GM12878 (cell line): ENCODE measurements around the gene FAM221A. TPM values are rescaled to one million over a fixed set of nuclear protein-coding genes. Genes with fewer than 3 reads are reported as not detected.

Source experiments
- ATF7 ChIP-seq: fragments of 450-650 bp; IDR thresholded peaks from 2 replicates; pipeline ENCODE4 v1.6.1; 2016; ENCODE audit warnings: low read depth, mild to moderate bottlenecking
- BHLHE40 ChIP-seq, 2 experiments: fragments of 450-650 bp in 1 of 2; IDR thresholded peaks; 2 replicates each; pipeline ENCODE4 v1.6.1; 2011 to 2017; ENCODE audit warnings: low read depth in 2 of 2, borderline replicate concordance in 1 of 2, improper control_type of control experiment in 1 of 2, low read length in 1 of 2, mild to moderate bottlenecking in 1 of 2
- CTCF ChIP-seq, 3 experiments: IDR thresholded peaks in 2 of 3; conservative IDR thresholded peaks in 1 of 3; 2 replicates each; pipeline ENCODE4 v1.5.1; 2011; ENCODE audit warnings: low read depth in 3 of 3, low read length in 3 of 3, mild to moderate bottlenecking in 3 of 3, control low read depth in 2 of 3, moderate library complexity in 2 of 3, inconsistent platforms in 1 of 3, mixed read lengths in 1 of 3; ENCODE audit not compliant: control insufficient read depth in 2 of 3, insufficient read depth in 1 of 3; ENCODE audit errors: extremely low read depth in 1 of 3
- DPF2 ChIP-seq: fragments of 450-650 bp; IDR thresholded peaks from 2 replicates; pipeline ENCODE4 v1.6.1; 2017; ENCODE audit warnings: mild to moderate bottlenecking
- ELK1 ChIP-seq: IDR thresholded peaks from 2 replicates; pipeline ENCODE4 v1.6.1; 2012; ENCODE audit warnings: low read depth, low read length, improper control_type of control experiment
- HCFC1 ChIP-seq: fragments of 150-350 bp; IDR thresholded peaks from 2 replicates; pipeline ENCODE4 v1.6.1; 2014; ENCODE audit warnings: low read length
- HDGF ChIP-seq: fragments of 450-650 bp; IDR thresholded peaks from 2 replicates; pipeline ENCODE4 v1.6.1; 2016; ENCODE audit warnings: antibody characterized with exemption
- MTA3 ChIP-seq: IDR thresholded peaks from 2 replicates; pipeline ENCODE4 v1.6.1; 2012; ENCODE audit warnings: low read length, inconsistent platforms, borderline replicate concordance
- MXI1 ChIP-seq: fragments of 150-350 bp; IDR thresholded peaks from 2 replicates; pipeline ENCODE4 v1.6.1; 2011; ENCODE audit warnings: low read depth, mild to moderate bottlenecking, inconsistent platforms, low read length, improper control_type of control experiment
- MYC ChIP-seq: IDR thresholded peaks from 2 replicates; pipeline ENCODE4 v1.6.1; 2011; ENCODE audit warnings: mild to moderate bottlenecking, low read length, moderate library complexity, inconsistent platforms; ENCODE audit not compliant: insufficient read depth, insufficient replicate concordance, insufficient read length, severe bottlenecking
- NFYB ChIP-seq: IDR thresholded peaks from 2 replicates; pipeline ENCODE4 v1.6.1; 2011; ENCODE audit warnings: low read depth, mild to moderate bottlenecking, low read length, improper control_type of control experiment, moderate library complexity; ENCODE audit not compliant: insufficient read depth
- NR2F1 ChIP-seq: fragments of 450-650 bp; conservative IDR thresholded peaks from 2 replicates; pipeline ENCODE4 v1.6.1; 2017; ENCODE audit warnings: mild to moderate bottlenecking
- NRF1 ChIP-seq: conservative IDR thresholded peaks from 2 replicates; pipeline ENCODE4 v1.6.1; 2011; ENCODE audit warnings: mild to moderate bottlenecking, low read depth, low read length, improper control_type of control experiment
- PAX5 ChIP-seq: IDR thresholded peaks from 2 replicates; pipeline ENCODE4 v1.6.1; 2011; ENCODE audit warnings: low read depth, low read length, borderline replicate concordance
- PBX3 ChIP-seq: IDR thresholded peaks from 2 replicates; pipeline ENCODE4 v1.6.1; 2011; ENCODE audit warnings: mild to moderate bottlenecking, low read depth, low read length, moderate library complexity; ENCODE audit not compliant: insufficient replicate concordance
- POU2F2 ChIP-seq: IDR thresholded peaks from 3 replicates; pipeline ENCODE4 v1.6.1; 2011; ENCODE audit warnings: low read depth, mild to moderate bottlenecking, low read length, borderline replicate concordance
- RELA ChIP-seq: fragments of 450-650 bp; IDR thresholded peaks from 2 replicates; pipeline ENCODE4 v1.8.0; 2014; ENCODE audit warnings: borderline replicate concordance; ENCODE audit not compliant: partially characterized antibody
- SKIL ChIP-seq: fragments of 450-650 bp; IDR thresholded peaks from 2 replicates; pipeline ENCODE4 v1.6.1; 2017; ENCODE audit warnings: mild to moderate bottlenecking, low read depth, inconsistent platforms; ENCODE audit not compliant: poor library complexity, severe bottlenecking
- SP1 ChIP-seq: IDR thresholded peaks from one replicate; pipeline ENCODE4 v1.6.1; 2011; ENCODE audit warnings: low read depth, low read length
- SRF ChIP-seq, 2 experiments: IDR thresholded peaks; 2 replicates each; pipeline ENCODE4 v1.6.1; 2011; ENCODE audit warnings: low read depth in 2 of 2, low read length in 2 of 2, mild to moderate bottlenecking in 1 of 2, moderate library complexity in 1 of 2
- USF1 ChIP-seq: IDR thresholded peaks from 2 replicates; pipeline ENCODE4 v1.6.1; 2011; ENCODE audit warnings: borderline replicate concordance, low read depth, mild to moderate bottlenecking, moderate library complexity, mixed read lengths, low read length; ENCODE audit not compliant: insufficient read depth; ENCODE audit errors: extremely low read length
- ZZZ3 ChIP-seq: IDR thresholded peaks from 2 replicates; pipeline ENCODE4 v1.6.1; 2011; ENCODE audit warnings: low read depth; ENCODE audit not compliant: control insufficient read depth, insufficient read length
- polyA plus RNA-seq, 11 experiments: library from polyadenylated mRNA; depleted of rRNA in 4 of 11; unstranded in 6 of 11; stranded (reverse) in 5 of 11; fragments of >200 nt; fragmentation: Nextera tagmentation in 4 of 11; fragmentation: Illumina TruSeq in 1 of 11; extraction: Ambion mirVana in 4 of 11; extraction: Trizol in 1 of 11; gene quantifications; 1 replicate in 1 of 11; 2 replicates in 10 of 11; pipeline versions ENCODE4 v1.2.1 to v1.2.3, GENCODE V29; 2011 to 2016; ENCODE audit warnings: inconsistent platforms in 2 of 11, missing spikeins in 2 of 11, low read depth in 1 of 11
- total RNA-seq, 4 experiments: library from RNA; depleted of rRNA in 3 of 4; stranded (reverse); fragments of >200 nt in 3 of 4; fragmentation: Illumina TruSeq in 1 of 4; extraction: Trizol in 1 of 4; gene quantifications; 2 replicates each; pipeline versions ENCODE4 v1.2.1 to v1.2.3, GENCODE V29; 2013 to 2021

Gene FAM221A
- total and polyA plus RNA-seq, 10 of the 15 experiments (the other 5 are each of a cell fraction or from before 2014, with no cell fraction given) = 6.3 to 16.7 (median 9.7) TPM

GRCh38 chr7:23679898-23680413 is at the start of gene FAM221A (continued):
- TF ChIP-seq USF1 (peak; percentile 44), SKIL (no peak), MTA3 (no peak), HCFC1 (0 out of 2 replicates have a peak, but pooled peaks have one; percentile 13), PBX3 (no peak), NR2F1 (peak; percentile 57; the same call in 1 of the 2 replicates), CTCF (IDR thresholded peaks at IDR 0.05 in 2 of 3, conservative IDR thresholded peaks at IDR 0.05 in 1 of 3; ENCODE audit: control insufficient read depth in 2 of 3, extremely low read depth in 1 of 3, insufficient read depth in 1 of 3, low read depth in 3 of 3, low read length in 3 of 3) (peak; percentile 65 to 85 (median 70)), NRF1 (peak; percentile 46), POU2F2 (0 out of 3 replicates have a peak, but pooled peaks have one; percentile 27), BHLHE40 (IDR thresholded peaks at IDR 0.05; ENCODE audit: borderline replicate concordance in 1 of 2, low read depth in 2 of 2, low read length in 1 of 2) (peak in 1 of 2 experiments; percentile 41; a peak in 1 of 4 replicates), ELK1 (no peak), DPF2 (0 out of 2 replicates have a peak, but pooled peaks have one; percentile 23), SRF (IDR thresholded peaks at IDR 0.05; ENCODE audit: low read depth in 2 of 2, low read length in 2 of 2) (0 out of 4 replicates have a peak, but pooled peaks of 1 of the 2 experiments have one; percentile 35), ZZZ3 (no peak), NFYB (peak; percentile 64; the same call in 1 of the 2 replicates), HDGF (no peak), PAX5 (peak; percentile 39; the same call in 1 of the 2 replicates), RELA (peak; percentile 23), MYC (peak; percentile 8), SP1 (peak; percentile 15), ATF7 (no peak), MXI1 (peak; percentile 46; the same call in 1 of the 2 replicates)
